Stimulated activated CD4-positive, alpha-beta T cell treated with anti-CD3 and anti-CD28 coated beads, TNF-alpha, amount 100 ng/mL, for 1 hour (primary cell): ENCODE measurements around the gene NCAPH2.

ENCODE experiments used
- DNase-seq, 3 donors: peaks; one replicate each; pipeline ENCODE4 v3.0.0-alpha.2; 2020; ENCODE audit warnings: low read depth in 3 of 3, low spot score in 1 of 3

NCAPH2 gene

GRCh38 chr22:50507991-50508884 is at the start of gene NCAPH2:
NCAPH2 (plus strand) TSS chr22:50508224; CDS start chr22:50508338, 114 bp downstream.
- peak; percentile 93 to 98 (median 96) for DNase-seq

GRCh38 chr22:50459016-50459415 is 49.0 kb upstream of the NCAPH2 start:
- DNase-seq = no peak

GRCh38 chr22:50459496-50460140 is 48.4 kb upstream of the NCAPH2 start:
- no peak for DNase-seq

- no peak for DNase-seq
These were observed 47.1 kb upstream of the NCAPH2 start for GRCh38 chr22:50460938-50461337.

GRCh38 chr22:50461536-50461935 is 46.5 kb upstream of the NCAPH2 start:
- DNase-seq = no peak

- DNase-seq = no peak
These were observed 46.0 kb upstream of the NCAPH2 start for GRCh38 chr22:50461979-50462540.

GRCh38 chr22:50463188-50463900 is 44.7 kb upstream of the NCAPH2 start:
- no peak for DNase-seq

- DNase-seq = no peak
These were observed 43.6 kb upstream of the NCAPH2 start for GRCh38 chr22:50464451-50464850.

GRCh38 chr22:50465066-50465930 is 42.7 kb upstream of the NCAPH2 start:
- no peak for DNase-seq

GRCh38 chr22:50467341-50467740 is 40.7 kb upstream of the NCAPH2 start:
- no peak for DNase-seq

GRCh38 chr22:50467773-50468440 is 40.1 kb upstream of the NCAPH2 start:
- no peak for DNase-seq

GRCh38 chr22:50468626-50469025 is 39.4 kb upstream of the NCAPH2 start:
- DNase-seq = no peak

GRCh38 chr22:50469377-50470305 is 38.4 kb upstream of the NCAPH2 start:
- DNase-seq = peak; percentile 80 to 98 (median 93)

GRCh38 chr22:50470491-50470890 is 37.5 kb upstream of the NCAPH2 start:
- no peak for DNase-seq

- no peak for DNase-seq
These were observed 36.7 kb upstream of the NCAPH2 start for GRCh38 chr22:50471197-50471847.

- no peak for DNase-seq
These were observed 36.1 kb upstream of the NCAPH2 start for GRCh38 chr22:50471962-50472361.

GRCh38 chr22:50473088-50473487 is 34.9 kb upstream of the NCAPH2 start:
- DNase-seq = no peak
